GM21526 (cell line): Measurements from ENCODE around the gene MBTPS1.
A peak's percentile ranks its signal among the peaks of the same experiment; 100 is the strongest.

Source experiments
- ATAC-seq: cut with Tn5 transposase; IDR thresholded peaks from one replicate; pipeline ENCODE4 v1.9.1; 2021; ENCODE audit warnings: moderate library complexity; ENCODE audit not compliant: unreplicated experiment, low FRiP score

The MBTPS1 gene

GRCh38 chr16:84014570-84015327, 102.0 kb downstream of the MBTPS1 start:
- ATAC-seq: no peak

GRCh38 chr16:84013787-84014569, 102.8 kb downstream of the MBTPS1 start:
- ATAC-seq: peak; percentile 73

DNA sequence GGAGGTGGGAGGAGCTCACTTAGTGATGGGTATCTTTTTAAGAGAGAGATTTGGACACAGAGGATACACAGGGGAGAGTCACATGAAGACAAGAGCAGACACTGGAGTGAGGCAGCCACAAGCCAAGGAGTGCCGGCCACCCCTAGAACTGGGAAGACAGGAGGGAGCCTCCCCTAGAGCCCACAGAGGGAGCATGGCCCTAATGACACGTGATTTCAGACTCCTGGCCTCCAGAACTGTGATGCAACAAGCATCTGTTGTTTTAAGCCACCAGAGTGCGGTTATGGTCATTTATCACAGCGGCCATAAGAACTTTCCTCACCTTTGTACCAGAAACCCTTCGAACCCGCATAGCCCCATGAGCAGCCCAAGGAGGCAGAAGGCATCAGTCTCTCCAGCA, 107.5 kb downstream of the MBTPS1 start:
- no peak for ATAC-seq

DNA sequence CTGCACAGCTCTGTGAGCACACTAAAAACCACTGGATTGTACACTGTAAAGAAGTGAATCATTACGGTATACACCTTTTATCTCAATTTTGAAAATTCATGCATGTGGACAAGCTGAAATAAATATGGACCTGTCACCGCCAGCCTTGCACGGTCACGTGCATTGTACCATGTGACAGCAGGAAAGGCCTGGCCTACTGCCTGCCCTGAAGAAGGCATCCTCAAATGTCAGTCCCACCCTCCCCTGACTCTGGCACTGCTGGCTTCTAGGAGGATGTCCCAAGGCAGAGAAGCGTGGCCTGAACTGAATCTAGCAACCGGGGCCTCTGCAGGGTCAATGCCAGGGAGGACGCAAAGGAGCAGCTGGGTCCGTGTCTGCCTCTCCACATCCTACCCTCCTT, 108.8 kb downstream of the MBTPS1 start:
- no peak for ATAC-seq

DNA sequence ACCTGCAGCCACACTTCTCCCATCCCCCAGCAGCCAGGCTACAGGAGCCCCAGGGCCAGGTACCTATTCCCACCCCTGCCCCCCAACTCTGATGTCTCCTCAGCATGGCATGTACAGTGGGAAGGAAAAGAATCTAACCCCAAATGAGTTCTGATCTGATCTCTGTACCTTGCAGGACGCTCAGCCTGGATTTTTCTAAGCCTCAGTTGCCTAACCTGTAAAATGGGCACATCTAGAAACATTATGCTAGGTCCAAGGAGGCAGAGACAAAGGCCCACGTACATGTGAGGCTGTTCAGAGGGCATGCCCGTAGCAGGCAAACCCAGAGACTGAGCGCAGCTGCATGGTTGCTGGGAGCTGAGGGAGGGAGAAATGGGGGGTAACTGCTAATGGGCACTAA, 109.2 kb downstream of the MBTPS1 start:
- ATAC-seq: no peak

- no peak for ATAC-seq
These were observed 111.4 kb downstream of the MBTPS1 start for GRCh38 chr16:84005391-84005790.

DNA sequence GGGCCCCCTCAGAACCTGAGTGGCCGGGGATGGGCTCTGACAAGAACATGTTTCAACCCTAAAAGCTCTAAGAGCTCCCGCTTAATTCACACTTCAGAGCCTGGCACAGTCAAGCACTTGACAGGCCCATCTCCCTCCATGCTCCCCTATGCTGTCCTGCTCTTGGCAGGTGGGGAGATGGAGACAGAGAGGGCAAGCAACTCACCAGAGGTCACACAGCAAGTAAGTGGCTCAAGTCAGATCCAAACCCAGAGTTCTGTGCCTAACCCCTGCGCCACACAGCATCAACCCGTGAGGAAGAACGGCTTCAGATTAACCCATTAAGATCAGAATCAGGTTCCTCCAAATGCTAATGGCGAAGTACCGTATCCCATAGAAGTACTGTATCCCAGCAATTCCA, 112.3 kb downstream of the MBTPS1 start:
- ATAC-seq: no peak
